GM12891 (cell line): ENCODE results near the gene LRMDA.

Experiments
- PAX5 ChIP-seq: IDR thresholded peaks from 2 replicates; pipeline ENCODE4 v1.6.1; 2011; ENCODE audit warnings: low read length, moderate library complexity, mild to moderate bottlenecking; ENCODE audit not compliant: insufficient read depth, severe bottlenecking
- POLR2A ChIP-seq: IDR thresholded peaks from 2 replicates; pipeline ENCODE4 v1.6.1; 2011; ENCODE audit warnings: low read depth, low read length, control low read depth
- POLR2AphosphoS5 ChIP-seq: IDR thresholded peaks from 2 replicates; pipeline ENCODE4 v1.6.1; 2011; ENCODE audit warnings: low read depth, low read length, control low read depth
- TAF1 ChIP-seq: IDR thresholded peaks from 2 replicates; pipeline ENCODE4 v1.6.1; 2011; ENCODE audit warnings: low read depth, low read length, control low read depth

GRCh38 chr10:75638752-75639151 is 207.3 kb downstream of the LRMDA start:
- TF ChIP-seq POLR2AphosphoS5 (no peak), POLR2A (no peak), PAX5 (no peak), TAF1 (no peak)
